ENCODE results near the gene EXOSC6.
"Not testable (repeated sequence)": the region's sequence is repeated elsewhere in the genome, so short reads cannot be mapped to it uniquely, and the experiment has no call there.

- not testable (repeated sequence) for TF ChIP-seq CTCF (IDR thresholded peaks at IDR 0.05; ENCODE audit: poor library complexity, severe bottlenecking); EZH2 (IDR thresholded peaks at IDR 0.05; ENCODE audit: borderline replicate concordance, insufficient read depth, low read length, poor library complexity, severe bottlenecking); TAF1 (IDR thresholded peaks at IDR 0.05; ENCODE audit: low read depth); POLR2AphosphoS5 (IDR thresholded peaks at IDR 0.05); EP300 (conservative IDR thresholded peaks at IDR 0.05; ENCODE audit: poor library complexity, severe bottlenecking); RAD21 (conservative IDR thresholded peaks at IDR 0.05); MXI1 (conservative IDR thresholded peaks at IDR 0.05; ENCODE audit: poor library complexity, severe bottlenecking); SMC3 (conservative IDR thresholded peaks at IDR 0.05; ENCODE audit: poor library complexity)
These were observed 27.1 kb downstream of the EXOSC6 start for GRCh38 chr16:70224645-70225044.
